ENCODE data around the gene FZD2.
"Not testable (repeated sequence)": the region's sequence is repeated elsewhere in the genome, so short reads cannot be mapped to it uniquely, and the experiment has no call there.

FZD2 gene

DNA sequence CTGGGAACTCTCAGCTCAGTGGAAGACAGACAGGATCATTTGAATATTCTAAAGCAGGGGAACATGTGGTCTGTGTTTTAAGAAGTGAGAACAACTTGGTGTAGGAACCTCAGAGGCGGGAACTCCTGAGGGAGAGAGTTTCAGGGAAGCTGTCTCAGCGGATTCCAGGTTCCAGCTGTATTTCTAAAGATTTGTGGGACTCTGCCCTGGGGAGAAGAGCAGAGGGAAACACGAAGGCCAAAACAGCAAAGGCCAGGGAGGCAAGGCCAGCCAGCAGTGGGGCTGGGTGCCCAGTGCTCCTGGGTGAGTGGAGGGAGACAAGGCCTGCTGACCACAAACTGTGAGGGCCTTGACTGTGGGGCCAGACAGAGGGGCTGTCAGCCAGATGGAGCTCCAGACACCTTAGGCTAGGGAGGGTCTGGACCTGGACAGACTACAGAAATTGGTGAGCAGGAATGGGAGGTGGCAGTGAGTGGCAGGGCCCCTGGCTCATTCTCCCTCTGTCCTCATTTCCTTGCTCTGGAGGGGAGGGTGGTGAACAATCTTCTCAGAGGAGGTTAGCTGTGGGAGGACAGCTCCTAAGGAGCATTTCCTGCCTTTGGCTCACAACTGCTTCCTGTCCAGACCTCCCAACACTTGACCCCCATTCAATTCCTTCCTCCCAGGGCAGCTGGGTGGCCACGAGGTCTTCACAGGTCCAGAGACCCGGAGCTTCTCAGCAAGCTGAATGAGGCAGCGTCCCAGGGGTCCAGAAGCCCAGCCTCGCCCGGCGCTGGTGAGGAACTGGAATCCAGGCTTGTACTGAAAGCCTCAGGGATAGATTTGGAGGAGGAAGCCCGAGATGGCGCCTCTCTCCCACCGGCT, 21.0 kb upstream of the FZD2 start:
- TF ChIP-seq, protein P1, sequence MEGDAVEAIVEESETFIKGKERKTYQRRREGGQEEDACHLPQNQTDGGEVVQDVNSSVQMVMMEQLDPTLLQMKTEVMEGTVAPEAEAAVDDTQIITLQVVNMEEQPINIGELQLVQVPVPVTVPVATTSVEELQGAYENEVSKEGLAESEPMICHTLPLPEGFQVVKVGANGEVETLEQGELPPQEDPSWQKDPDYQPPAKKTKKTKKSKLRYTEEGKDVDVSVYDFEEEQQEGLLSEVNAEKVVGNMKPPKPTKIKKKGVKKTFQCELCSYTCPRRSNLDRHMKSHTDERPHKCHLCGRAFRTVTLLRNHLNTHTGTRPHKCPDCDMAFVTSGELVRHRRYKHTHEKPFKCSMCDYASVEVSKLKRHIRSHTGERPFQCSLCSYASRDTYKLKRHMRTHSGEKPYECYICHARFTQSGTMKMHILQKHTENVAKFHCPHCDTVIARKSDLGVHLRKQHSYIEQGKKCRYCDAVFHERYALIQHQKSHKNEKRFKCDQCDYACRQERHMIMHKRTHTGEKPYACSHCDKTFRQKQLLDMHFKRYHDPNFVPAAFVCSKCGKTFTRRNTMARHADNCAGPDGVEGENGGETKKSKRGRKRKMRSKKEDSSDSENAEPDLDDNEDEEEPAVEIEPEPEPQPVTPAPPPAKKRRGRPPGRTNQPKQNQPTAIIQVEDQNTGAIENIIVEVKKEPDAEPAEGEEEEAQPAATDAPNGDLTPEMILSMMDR (IDR thresholded peaks at IDR 0.05; ENCODE audit: poor library complexity, severe bottlenecking) = no peak
- peak overlapping the region; percentile 38 for H3K27ac ChIP-seq (ENCODE audit: poor library complexity, severe bottlenecking)
- H3K4me1 ChIP-seq (ENCODE audit: insufficient read depth, poor library complexity, severe bottlenecking) = no peaks in the 10 kb centered on the region
- no peaks in the 10 kb centered on the region for H3K36me3 ChIP-seq (ENCODE audit: low read depth)
- no peak for ATAC-seq (ENCODE audit: low read depth)
- no peaks in the 10 kb centered on the region for H3K27me3 ChIP-seq (ENCODE audit: insufficient read depth, poor library complexity, severe bottlenecking)
- H3K4me3 ChIP-seq (ENCODE audit: severe bottlenecking) = no peak overlapping the region
- H3K9me3 ChIP-seq (ENCODE audit: severe bottlenecking) = no peaks in the 10 kb centered on the region
- no peak for DNase-seq (ENCODE audit: low spot score)

DNA sequence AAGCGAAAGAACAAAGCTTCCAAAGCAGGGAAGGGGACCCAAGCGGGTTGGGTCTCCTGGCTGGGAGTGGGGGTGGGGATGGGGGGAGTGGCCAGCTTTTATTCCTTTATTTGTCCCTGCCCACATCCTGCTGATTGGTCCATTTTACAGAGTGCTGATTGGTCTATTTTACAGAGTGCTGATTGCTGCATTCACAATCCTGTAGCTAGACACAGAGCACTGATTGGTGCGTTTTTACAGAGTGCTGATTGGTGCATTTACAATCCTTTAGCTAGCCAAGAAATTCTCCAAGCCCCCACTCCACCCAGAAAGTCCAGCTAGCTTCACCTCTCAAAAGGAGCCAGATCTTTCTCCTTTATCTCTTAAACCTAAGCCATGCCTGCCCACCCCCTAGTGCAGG, 19.4 kb upstream of the FZD2 start:
- not testable (repeated sequence) for H3K27ac ChIP-seq (ENCODE audit: poor library complexity, severe bottlenecking); H3K4me1 ChIP-seq (ENCODE audit: insufficient read depth, poor library complexity, severe bottlenecking); H3K4me3 ChIP-seq (ENCODE audit: severe bottlenecking); H3K9me3 ChIP-seq (ENCODE audit: severe bottlenecking); H3K27me3 ChIP-seq (ENCODE audit: insufficient read depth, poor library complexity, severe bottlenecking); H3K36me3 ChIP-seq (ENCODE audit: low read depth); ATAC-seq (ENCODE audit: low read depth); DNase-seq (ENCODE audit: low spot score)

DNA sequence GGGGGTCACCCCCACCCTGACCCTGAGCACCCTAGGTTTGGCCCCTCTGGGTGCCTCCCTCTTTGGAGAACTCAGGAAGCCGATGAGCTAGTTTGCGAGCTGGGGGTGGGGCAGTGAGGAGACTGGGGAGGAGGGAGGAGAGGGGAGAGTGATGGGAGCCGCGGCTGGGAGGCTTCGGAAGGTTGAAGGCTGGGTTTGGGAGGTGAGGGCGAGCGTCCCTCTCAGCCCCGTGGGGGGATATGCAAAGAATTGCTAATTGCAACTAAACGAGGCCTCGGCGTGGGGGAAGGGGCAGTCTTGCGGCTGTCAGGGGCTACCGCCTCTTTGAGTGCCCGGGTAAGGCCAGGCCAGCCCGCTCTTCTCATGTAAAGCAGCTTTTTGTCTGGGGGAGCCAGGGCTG, 17.6 kb upstream of the FZD2 start:
- DNase-seq (ENCODE audit: low spot score) = no peak
- Histone ChIP-seq H3K4me3 (ENCODE audit: severe bottlenecking) (no peak overlapping the region), H3K4me1 (ENCODE audit: insufficient read depth, poor library complexity, severe bottlenecking) (peaks cover 20% of the 10 kb centered on the region), H3K9me3 (ENCODE audit: severe bottlenecking) (no peaks in the 10 kb centered on the region), H3K27me3 (ENCODE audit: insufficient read depth, poor library complexity, severe bottlenecking) (no peaks in the 10 kb centered on the region), H3K36me3 (ENCODE audit: low read depth) (no peaks in the 10 kb centered on the region), H3K27ac (ENCODE audit: poor library complexity, severe bottlenecking) (no peak overlapping the region)
- TF ChIP-seq, protein P1 (IDR thresholded peaks at IDR 0.05; ENCODE audit: poor library complexity, severe bottlenecking) = no peak
- ATAC-seq (ENCODE audit: low read depth) = no peak

DNA sequence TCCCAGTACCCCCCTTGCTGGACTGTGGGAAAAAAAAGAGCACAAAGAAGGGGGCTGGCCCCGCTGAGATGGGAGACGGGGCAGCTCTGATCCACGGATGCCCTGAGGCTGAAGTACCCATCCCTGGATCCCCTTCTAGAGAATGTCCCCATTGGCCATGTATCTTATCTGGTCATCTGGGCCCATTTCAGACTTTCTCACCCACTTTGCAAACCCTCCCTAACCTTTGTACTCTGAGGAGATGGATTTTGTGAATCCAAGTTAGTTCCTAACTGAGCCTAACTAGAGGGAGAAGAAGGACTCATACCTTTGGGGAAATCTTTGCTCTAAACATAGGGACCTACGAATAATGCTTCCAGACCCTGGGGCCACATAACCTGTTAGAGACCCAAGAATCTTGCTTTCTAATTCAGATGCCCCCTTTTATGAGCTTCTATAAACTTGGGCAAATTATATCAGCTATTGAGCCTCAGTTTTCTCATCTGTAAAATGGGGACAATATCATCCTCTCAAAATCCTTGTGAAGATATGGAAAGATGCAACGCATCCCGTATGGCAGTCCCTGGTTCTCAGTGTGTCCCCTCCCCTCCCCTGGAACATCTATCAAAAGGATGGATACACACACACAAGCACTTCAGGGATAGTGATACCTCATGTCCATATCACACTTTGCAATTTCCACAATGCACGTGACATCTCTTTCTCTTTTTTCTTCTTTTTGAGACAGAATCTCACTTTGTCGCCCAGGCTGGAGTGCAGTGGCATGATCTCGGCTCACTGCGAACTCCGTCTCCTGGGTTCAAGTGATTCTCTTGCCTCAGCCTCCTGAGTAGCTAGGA, 16.8 kb upstream of the FZD2 start:
- ATAC-seq (ENCODE audit: low read depth) = no peak
- no peak overlapping the region for H3K27ac ChIP-seq (ENCODE audit: poor library complexity, severe bottlenecking)
- no peak for DNase-seq (ENCODE audit: low spot score)
- no peaks in the 10 kb centered on the region for H3K36me3 ChIP-seq (ENCODE audit: low read depth)
- H3K9me3 ChIP-seq (ENCODE audit: severe bottlenecking) = no peaks in the 10 kb centered on the region
- H3K4me1 ChIP-seq (ENCODE audit: insufficient read depth, poor library complexity, severe bottlenecking) = peaks cover 23% of the 10 kb centered on the region
- TF ChIP-seq, protein P1 (IDR thresholded peaks at IDR 0.05; ENCODE audit: poor library complexity, severe bottlenecking) = no peak
- no peaks in the 10 kb centered on the region for H3K27me3 ChIP-seq (ENCODE audit: insufficient read depth, poor library complexity, severe bottlenecking)
- no peak overlapping the region for H3K4me3 ChIP-seq (ENCODE audit: severe bottlenecking)

DNA sequence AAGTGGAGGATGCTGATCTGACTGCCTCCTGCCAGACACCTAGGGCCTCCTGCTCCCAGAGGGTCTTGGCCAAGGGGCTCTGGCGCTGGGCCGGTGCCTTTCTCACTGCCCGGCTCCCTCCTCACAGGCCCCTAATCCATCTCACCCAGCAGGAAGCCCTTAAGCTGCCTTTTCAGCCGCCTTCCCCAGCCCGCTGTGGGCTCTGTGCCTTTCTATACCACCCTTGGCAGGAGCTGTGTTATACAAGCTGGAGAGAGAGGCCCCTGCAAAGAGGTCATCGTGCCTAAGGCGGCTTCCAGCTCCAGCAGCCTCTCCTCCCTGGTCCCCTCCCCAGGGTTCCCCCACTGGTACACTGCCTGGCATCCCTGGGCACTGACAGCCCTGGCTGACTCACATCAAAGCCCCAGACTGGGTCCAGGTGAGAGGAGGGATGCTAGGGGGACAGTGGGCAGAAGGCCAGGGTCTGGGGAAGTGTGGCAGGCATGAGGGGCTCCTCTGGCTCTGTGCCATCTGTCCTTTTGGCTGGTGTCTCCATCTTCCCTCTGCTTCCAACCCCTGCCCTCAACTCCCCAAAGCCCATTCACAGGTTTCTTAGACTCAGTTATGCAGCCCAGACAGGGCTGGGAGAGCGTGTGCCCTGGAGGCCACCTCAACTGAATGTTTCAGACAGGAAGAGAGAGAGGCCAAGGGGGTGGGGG, 15.3 kb upstream of the FZD2 start:
- H3K27ac ChIP-seq (ENCODE audit: poor library complexity, severe bottlenecking) = peak overlapping the region; percentile 96
- H3K4me1 ChIP-seq (ENCODE audit: insufficient read depth, poor library complexity, severe bottlenecking) = peaks cover 30% of the 10 kb centered on the region
- ATAC-seq (ENCODE audit: low read depth) (no peak), DNase-seq (ENCODE audit: low spot score) (no peak)
- no peaks in the 10 kb centered on the region for H3K9me3 ChIP-seq (ENCODE audit: severe bottlenecking)
- no peaks in the 10 kb centered on the region for H3K36me3 ChIP-seq (ENCODE audit: low read depth)
- no peaks in the 10 kb centered on the region for H3K27me3 ChIP-seq (ENCODE audit: insufficient read depth, poor library complexity, severe bottlenecking)
- no peak overlapping the region for H3K4me3 ChIP-seq (ENCODE audit: severe bottlenecking)
- TF ChIP-seq, protein P1 (IDR thresholded peaks at IDR 0.05; ENCODE audit: poor library complexity, severe bottlenecking) = no peak

All from RWPE2 (cell line).